Panc1 (cell line): ENCODE measurements around the gene RASA3. TPM values are rescaled to one million over a fixed set of nuclear protein-coding genes. Genes with fewer than 3 reads are reported as not detected.

ENCODE experiments used
- ATAC-seq: fragments of 200-7000 bp; cut with Tn5 transposase; 2 replicates; pipeline ENCODE4 v1.9.1; 2020; ENCODE audit warnings: mild to moderate bottlenecking, moderate library complexity
- BruUV-seq: library from RNA; stranded (reverse); fragments of 400-500 nt; replicated peaks from 2 replicates; lab custom pipeline; 2021; lab: Mats Ljungman, UMichigan
- CTCF ChIA-PET: fragments of 300-600 bp; sonication (Branson Sonifier 250); formaldehyde crosslinking; loops from one replicate; lab custom pipeline; 2022; ENCODE audit warnings: antibody characterized with exemption; lab: Charles Lee
- POLR2A ChIA-PET: fragments of 300-600 bp; sonication (Branson Sonifier 250); formaldehyde crosslinking; loops from one replicate; lab custom pipeline; 2022; ENCODE audit warnings: antibody characterized with exemption; lab: Charles Lee
- DNase-seq: peaks from one replicate; pipeline ENCODE4 v3.0.0-alpha.2; 2010; ENCODE audit warnings: low read depth, low spot score
- H3K27ac ChIP-seq: 2 replicates; pipeline ENCODE4 v1.5.1; 2011; ENCODE audit warnings: mild to moderate bottlenecking, low read length, inconsistent platforms
- H3K27me3 ChIP-seq: fragments of 200-500 bp; sonication (Bioruptor generic); 2 replicates; pipeline ENCODE4 v1.6.0; 2014; ENCODE audit warnings: low read length, inconsistent platforms; ENCODE audit not compliant: control insufficient read depth, insufficient read depth
- H3K36me3 ChIP-seq: fragments of 200-500 bp; sonication (Bioruptor generic); 2 replicates; pipeline ENCODE4 v1.5.1; 2014; ENCODE audit warnings: inconsistent platforms, mild to moderate bottlenecking, low read length, moderate library complexity; ENCODE audit not compliant: control insufficient read depth, insufficient read depth
- H3K4me1 ChIP-seq: 2 replicates; pipeline ENCODE4 v1.5.1; 2011; ENCODE audit warnings: inconsistent platforms, mild to moderate bottlenecking, low read length, moderate library complexity; ENCODE audit not compliant: control insufficient read depth, insufficient read depth
- H3K4me3 ChIP-seq, 2 experiments: 2 replicates each; pipeline ENCODE4 v1.5.1; 2011 to 2012; ENCODE audit warnings: low read depth in 2 of 2, low read length in 2 of 2, mild to moderate bottlenecking in 2 of 2, inconsistent platforms in 1 of 2, moderate library complexity in 1 of 2
- H3K9me3 ChIP-seq: fragments of 200-500 bp; sonication (Bioruptor generic); 2 replicates; pipeline ENCODE4 v1.5.1; 2014; ENCODE audit warnings: low read depth, mild to moderate bottlenecking, inconsistent platforms, low read length, moderate library complexity; ENCODE audit not compliant: control insufficient read depth, insufficient read depth
- POLR2AphosphoS5 ChIP-seq: IDR thresholded peaks from 2 replicates; pipeline ENCODE4 v1.6.1; 2012; ENCODE audit warnings: mild to moderate bottlenecking, low read depth, low read length, moderate library complexity
- SIN3A ChIP-seq: IDR thresholded peaks from 2 replicates; pipeline ENCODE4 v1.6.1; 2012; ENCODE audit warnings: low read depth, mild to moderate bottlenecking, low read length, moderate library complexity, borderline replicate concordance; ENCODE audit not compliant: insufficient read depth
- TCF7L2 ChIP-seq: IDR thresholded peaks from 2 replicates; pipeline ENCODE4 v1.6.1; 2011; ENCODE audit warnings: mild to moderate bottlenecking, low read depth, low read length, inconsistent platforms
- in situ Hi-C: cut with HindIII; loops from 2 replicates; pipeline ENCODE4 v1.10.0; 2016; ENCODE audit warnings: low sequenced_read_pairs, low pct_unique_long_range_greater_than_20kb
- intact Hi-C: fragments of 100-400 bp; cut with micrococcal nuclease; formaldehyde crosslinking; loops from one replicate; pipeline ENCODE4 v1.10.0; 2022; ENCODE audit not compliant: unreplicated experiment
- total RNA-seq: library from RNA; stranded (reverse); gene quantifications from one replicate; pipeline ENCODE4 v1.2.1, GENCODE V29; 2021; ENCODE audit not compliant: unreplicated experiment
- TF ChIP-seq, protein P1 (sequence below), 2 experiments: IDR thresholded peaks; 2 replicates each; pipeline ENCODE4 v1.6.1; 2011 to 2012; ENCODE audit warnings: low read depth in 2 of 2, control low read depth in 1 of 2, low read length in 1 of 2, mild to moderate bottlenecking in 1 of 2, moderate library complexity in 1 of 2; ENCODE audit not compliant: insufficient read depth in 1 of 2
- TF ChIP-seq, protein P2 (sequence below): fragments of 450-650 bp; IDR thresholded peaks from 2 replicates; pipeline ENCODE4 v1.5.1; 2017; ENCODE audit warnings: mild to moderate bottlenecking

RASA3 gene
- total RNA-seq, 1 experiment from 2014 or later: 33.7 TPM

DNA sequence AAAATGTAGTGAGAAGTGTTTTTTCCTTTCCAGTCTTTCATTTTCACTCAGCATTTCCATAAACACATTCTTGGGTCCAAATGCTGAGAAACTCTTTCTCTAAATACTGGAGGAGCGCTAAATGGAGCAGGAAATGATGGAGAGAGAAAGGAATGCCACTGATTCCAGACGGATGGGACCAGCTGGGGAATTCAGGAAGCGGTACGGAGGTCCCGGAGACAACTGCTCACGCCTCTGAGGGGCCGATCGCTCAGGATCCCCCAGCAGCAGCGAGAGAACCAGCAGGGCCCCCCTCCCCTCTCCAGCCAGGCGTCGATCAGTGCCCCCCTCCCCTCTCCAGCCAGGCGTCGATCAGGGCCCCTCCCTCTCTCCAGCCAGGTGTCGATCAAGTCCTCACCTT, 13.2 kb downstream of the RASA3 start:
- no TSS peak for BruUV-seq
- H3K27me3 ChIP-seq: no peaks in the 10 kb centered on the region
- no peaks in the 10 kb centered on the region for H3K36me3 ChIP-seq
- ChIA-PET CTCF (no interaction called here), POLR2A (no interaction called here)
- DNase-seq (no peak), ATAC-seq (peak; percentile 43)
- H3K27ac ChIP-seq: peak overlapping the region; percentile 95
- intact Hi-C loops: no loop called here
- peaks cover 55% of the 10 kb centered on the region for H3K4me1 ChIP-seq
- no peaks in the 10 kb centered on the region for H3K9me3 ChIP-seq
- in situ Hi-C loops: no loop called here
- TF ChIP-seq, protein P1, sequence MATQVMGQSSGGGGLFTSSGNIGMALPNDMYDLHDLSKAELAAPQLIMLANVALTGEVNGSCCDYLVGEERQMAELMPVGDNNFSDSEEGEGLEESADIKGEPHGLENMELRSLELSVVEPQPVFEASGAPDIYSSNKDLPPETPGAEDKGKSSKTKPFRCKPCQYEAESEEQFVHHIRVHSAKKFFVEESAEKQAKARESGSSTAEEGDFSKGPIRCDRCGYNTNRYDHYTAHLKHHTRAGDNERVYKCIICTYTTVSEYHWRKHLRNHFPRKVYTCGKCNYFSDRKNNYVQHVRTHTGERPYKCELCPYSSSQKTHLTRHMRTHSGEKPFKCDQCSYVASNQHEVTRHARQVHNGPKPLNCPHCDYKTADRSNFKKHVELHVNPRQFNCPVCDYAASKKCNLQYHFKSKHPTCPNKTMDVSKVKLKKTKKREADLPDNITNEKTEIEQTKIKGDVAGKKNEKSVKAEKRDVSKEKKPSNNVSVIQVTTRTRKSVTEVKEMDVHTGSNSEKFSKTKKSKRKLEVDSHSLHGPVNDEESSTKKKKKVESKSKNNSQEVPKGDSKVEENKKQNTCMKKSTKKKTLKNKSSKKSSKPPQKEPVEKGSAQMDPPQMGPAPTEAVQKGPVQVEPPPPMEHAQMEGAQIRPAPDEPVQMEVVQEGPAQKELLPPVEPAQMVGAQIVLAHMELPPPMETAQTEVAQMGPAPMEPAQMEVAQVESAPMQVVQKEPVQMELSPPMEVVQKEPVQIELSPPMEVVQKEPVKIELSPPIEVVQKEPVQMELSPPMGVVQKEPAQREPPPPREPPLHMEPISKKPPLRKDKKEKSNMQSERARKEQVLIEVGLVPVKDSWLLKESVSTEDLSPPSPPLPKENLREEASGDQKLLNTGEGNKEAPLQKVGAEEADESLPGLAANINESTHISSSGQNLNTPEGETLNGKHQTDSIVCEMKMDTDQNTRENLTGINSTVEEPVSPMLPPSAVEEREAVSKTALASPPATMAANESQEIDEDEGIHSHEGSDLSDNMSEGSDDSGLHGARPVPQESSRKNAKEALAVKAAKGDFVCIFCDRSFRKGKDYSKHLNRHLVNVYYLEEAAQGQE (IDR thresholded peaks at IDR 0.05; ENCODE audit: insufficient read depth in 1 of 2, low read depth in 2 of 2, low read length in 1 of 2): no peak
- TF ChIP-seq TCF7L2 (no peak), SIN3A (no peak), POLR2AphosphoS5 (no peak)
- TF ChIP-seq, protein P2, sequence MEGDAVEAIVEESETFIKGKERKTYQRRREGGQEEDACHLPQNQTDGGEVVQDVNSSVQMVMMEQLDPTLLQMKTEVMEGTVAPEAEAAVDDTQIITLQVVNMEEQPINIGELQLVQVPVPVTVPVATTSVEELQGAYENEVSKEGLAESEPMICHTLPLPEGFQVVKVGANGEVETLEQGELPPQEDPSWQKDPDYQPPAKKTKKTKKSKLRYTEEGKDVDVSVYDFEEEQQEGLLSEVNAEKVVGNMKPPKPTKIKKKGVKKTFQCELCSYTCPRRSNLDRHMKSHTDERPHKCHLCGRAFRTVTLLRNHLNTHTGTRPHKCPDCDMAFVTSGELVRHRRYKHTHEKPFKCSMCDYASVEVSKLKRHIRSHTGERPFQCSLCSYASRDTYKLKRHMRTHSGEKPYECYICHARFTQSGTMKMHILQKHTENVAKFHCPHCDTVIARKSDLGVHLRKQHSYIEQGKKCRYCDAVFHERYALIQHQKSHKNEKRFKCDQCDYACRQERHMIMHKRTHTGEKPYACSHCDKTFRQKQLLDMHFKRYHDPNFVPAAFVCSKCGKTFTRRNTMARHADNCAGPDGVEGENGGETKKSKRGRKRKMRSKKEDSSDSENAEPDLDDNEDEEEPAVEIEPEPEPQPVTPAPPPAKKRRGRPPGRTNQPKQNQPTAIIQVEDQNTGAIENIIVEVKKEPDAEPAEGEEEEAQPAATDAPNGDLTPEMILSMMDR: no peak
- peak overlapping the region; percentile 25 to 47 for H3K4me3 ChIP-seq

DNA sequence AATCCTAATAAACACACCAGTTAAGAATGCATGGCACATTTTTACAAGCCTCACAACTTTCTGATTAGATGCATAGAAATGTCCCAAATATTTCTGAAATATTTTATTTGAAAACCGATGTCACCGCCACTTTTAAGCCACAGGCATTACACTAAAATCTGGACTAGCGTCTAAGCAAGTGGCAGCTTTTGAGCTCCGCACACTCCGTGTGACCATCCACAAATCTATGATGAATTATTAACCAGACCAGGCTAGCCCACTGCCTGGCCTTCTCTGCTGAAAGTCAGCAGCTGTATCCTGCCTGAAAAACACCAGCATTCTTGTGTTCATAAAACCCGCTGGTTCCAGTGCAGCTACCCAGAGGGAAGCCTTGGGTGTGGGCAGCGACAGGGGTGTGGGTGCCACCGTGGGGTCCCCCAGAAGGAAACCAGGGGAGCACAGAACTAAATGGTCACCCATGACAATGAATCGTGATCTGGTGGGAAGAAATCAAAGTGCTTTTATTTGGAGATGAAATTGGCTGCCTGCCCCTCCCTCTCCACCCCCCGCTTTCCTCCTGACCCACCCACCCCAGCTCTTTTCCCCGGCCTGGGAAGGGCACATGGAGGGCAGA, 13.8 kb downstream of the RASA3 start:
- Histone ChIP-seq H3K9me3 (no peaks in the 10 kb centered on the region), H3K4me3 (peak overlapping the region; percentile 30 to 47), H3K27me3 (no peaks in the 10 kb centered on the region), H3K36me3 (no peaks in the 10 kb centered on the region), H3K27ac (peak overlapping the region; percentile 95), H3K4me1 (peaks cover 57% of the 10 kb centered on the region)
- no peak for TF ChIP-seq TCF7L2
- TF ChIP-seq SIN3A: no peak
- TF ChIP-seq, protein P2: no peak
- TF ChIP-seq, protein P1 (IDR thresholded peaks at IDR 0.05; ENCODE audit: insufficient read depth in 1 of 2, low read depth in 2 of 2, low read length in 1 of 2): no peak
- no peak; the same call in 1 of the 2 replicates for TF ChIP-seq POLR2AphosphoS5
- ChIA-PET POLR2A (no interaction called here), CTCF (no interaction called here)
- BruUV-seq: TSS peak; percentile 71
- intact Hi-C loops (no loop called here), in situ Hi-C loops (no loop called here)
- no peak for DNase-seq
- ATAC-seq: 0 out of 2 replicates have a peak, but pooled peaks have one; percentile 15
